IPS-NIHi7 (cell line): ENCODE results near the gene ADARB1.
A peak's percentile ranks its signal among the peaks of the same experiment; 100 is the strongest.

Source experiments
- DNase-seq: peaks from one replicate; pipeline ENCODE4 v3.0.0; 2012; ENCODE audit warnings: mixed read lengths; ENCODE audit errors: extremely low spot score

Gene ADARB1

DNA sequence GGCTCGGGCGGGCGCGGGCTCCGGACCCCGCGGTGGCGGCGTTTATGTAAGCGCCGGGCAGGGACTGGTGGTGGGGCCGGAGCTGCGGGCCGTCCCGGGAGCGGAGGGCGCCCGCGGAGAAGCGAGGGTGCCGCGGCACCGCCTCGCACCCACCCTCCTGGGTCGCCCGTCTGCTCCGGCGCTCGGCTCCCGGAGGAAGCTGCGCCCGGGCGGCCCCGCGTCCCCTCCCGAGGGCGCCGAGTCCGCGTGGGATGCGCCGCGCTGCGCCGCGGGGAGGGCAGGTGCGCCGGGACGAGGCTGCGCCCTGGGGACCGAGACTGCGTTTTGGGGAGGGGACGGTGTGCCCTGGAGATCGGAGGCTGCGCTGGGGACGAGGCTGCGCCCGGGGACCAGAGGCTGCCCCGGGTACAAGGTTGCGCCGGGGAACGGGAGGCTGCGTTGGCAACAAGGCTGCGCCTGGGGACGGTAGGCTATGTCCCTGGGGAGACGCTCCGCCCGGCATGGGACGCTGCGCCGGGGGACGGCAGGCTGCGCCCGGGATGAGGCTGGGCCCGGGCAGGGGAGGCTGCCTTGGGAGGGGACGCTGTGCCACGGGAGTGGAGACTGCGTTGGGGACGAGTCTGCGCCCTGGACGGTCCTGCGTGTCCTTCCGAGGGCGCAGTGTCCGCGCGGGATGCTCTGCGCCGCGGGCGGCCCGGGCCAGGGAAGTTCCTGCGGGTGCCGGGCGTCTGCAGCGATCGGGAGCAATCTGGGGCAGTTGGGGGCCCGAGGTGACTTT lies 627 bp downstream of the ADARB1 start:
- DNase-seq = peak; percentile 55

DNA sequence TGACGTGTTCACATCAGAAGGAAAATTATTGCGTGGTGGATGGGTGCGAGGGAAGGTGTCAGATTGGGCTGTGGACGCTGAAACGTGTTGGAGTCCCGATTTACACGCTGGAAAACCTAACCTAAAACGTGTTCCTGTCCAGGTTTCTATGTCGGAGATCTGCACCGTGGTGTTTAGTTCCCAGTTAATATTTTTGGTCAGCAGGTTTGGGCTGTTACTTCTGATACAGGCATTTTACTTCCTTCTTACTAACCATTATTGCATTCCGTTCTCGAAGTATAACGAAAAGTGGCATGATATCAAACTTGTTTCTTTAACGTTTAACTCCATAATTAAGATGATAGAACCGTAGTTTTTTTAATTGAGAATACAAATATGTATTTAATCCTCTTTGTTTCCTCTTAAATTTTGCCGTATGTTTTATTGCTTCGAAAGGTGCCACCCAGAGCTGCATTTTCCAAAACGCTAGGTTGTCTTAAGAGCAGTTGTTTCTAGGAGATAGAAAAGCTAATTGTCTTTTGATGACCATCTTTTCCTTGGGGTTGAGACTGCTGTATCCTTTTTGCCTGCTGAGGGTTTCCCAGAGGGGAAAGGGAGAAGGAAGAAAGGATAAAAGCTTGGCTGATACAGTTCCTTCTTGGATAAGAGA lies 1.3 kb downstream of the ADARB1 start:
- no peak for DNase-seq

DNA sequence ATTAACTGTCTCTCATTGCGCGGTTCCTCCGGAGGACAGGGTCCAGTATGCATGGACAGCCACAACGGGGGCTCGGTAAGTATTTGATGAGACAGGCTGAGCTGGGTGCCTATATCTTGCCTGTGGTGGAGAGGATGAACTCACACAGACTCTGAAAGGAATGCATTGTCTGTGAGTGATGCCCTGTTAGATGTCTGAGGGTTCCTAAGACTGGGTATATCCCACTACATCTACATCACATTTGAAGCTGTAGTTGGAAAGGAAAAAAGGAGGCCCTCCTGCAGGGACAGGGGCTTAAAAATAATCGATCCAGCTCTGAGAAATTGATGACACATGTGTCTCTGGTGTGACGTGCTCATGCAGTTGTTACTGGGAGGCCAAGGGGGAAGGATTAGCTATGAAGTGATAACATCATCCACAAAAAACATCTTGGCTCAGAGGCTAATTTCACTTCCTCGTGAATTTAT lies 1.9 kb downstream of the ADARB1 start:
- DNase-seq = no peak

DNA sequence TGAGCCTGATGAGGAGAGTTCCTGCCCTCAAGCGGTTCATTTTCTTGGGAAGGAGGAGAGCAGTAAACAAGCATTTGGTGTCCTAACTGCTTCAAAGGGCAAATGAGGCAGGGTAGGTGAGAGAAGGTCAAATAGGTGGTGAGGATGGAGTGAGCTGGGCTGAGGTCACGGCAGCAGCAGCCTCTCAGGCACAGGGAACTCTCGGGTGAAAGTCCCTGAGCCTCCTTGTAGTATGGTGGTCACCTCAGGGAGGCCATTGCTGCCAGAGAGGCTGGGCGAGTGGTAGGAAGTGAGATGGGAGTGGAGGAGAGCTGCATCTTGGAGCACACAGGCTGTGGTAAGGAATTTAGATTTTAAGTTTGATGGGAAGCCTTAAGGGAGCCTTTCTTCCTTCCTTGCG lies 4.0 kb downstream of the ADARB1 start:
- DNase-seq = no peak

DNA sequence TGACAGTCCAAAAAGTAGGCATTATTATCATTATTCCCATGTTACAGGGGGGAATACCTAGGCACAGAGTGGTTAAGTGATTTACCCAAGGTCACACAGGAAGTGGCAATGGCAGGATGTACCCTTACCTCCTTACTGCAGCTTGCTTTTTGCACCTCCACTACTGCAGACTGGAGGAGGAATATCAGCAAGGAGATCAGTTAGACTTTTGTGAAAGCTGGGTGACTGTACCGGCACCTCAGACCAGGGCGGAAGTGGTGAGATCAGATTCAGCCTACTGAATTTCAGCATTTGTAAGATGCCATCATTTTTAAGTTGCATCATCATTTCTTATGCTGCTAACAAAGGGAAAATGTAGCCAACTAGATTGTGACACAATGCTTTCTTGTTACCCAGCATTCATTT lies 4.5 kb downstream of the ADARB1 start:
- DNase-seq = no peak

DNA sequence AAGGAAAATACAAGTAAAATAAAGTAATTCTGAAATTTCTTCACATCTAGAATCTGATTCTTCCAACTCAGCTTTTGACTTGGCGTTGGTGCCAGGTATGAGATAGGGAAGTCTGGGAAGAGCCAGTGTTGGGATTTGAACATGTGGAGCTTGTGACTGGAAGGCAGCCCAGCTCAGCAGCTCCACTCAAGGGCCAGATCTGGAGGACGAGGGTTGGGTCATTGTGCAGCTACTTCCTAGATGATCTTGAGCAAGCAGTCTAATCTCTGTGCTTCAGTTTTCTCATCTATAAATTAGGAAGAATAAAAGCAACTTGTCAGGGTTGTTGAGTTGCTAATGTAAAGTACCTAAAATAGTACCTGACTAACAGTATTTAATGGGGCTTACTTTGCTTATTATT lies 5.0 kb downstream of the ADARB1 start:
- no peak for DNase-seq

DNA sequence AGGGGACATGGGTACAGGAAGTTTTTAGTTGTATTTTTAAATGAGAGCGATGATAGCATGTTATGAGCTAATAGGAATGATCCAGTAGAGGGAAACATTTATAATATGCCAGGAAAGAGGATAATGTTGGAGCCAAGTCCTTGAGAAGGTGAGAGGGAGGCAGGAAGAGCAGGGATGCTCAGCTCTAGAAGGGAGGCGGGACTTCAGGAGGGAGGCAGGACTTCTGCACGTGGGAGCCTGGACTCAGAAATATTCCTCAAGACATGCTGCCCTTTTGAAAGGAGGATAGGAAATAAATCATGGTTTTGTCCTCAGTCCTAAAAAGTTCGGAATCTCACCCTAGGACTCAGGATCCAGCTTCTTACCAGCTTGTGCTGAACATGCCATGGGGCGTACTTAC lies 5.9 kb downstream of the ADARB1 start:
- no peak for DNase-seq

DNA sequence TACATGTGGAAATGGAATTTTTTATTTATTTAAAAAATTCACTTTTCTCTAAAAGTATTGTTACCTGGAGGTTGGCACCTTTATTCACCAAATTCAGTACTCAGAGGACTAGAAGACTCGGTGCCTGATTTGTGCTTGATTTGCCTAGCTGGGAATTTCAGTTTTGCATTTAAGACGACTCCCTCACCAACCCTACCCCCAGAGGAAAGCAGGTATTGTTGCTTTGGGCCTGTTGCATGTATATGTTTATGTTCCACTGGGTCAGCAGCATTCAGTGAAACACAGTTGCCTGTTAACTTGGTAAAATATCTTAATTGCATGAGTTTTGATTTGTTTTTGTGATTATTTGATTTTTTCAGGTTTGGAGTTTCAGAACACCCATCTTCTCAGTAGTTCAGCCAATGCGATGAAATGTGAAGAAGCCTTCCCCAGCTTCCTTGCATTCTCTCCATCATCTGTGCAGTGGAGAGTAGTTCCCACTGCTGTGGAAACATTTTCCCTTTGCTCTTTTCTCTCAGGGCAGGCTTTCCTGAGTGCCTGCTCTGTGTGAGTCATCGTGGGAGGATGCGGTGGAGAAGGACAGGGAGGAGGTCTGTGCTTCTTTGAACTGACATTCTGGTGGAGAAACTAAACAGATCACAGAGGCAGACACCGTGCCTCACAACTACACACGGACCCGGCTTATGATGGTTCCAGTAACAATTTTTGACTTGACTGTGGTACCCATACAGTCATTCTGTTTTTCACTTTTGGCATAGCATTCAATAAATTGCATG lies 6.4 kb downstream of the ADARB1 start:
- no peak for DNase-seq

DNA sequence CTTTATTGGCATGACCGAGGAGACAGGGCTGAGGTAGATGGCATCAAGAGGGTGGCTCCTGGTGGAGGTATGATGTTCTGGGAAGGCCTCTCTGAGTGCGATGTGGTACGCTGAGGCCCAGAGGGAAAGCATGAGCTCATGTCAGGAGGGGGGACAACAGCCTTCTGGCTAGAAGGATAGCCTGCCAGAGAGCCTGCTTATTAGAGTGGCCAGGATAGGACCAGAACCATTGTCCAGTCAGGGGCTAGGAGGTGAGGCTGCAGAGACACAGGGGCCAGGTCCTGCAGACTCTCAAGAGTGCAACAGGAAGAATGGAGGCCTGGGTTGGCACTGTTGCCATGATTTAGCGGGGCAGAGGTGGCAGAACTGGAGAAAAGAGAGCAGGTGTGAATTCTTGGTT lies 7.3 kb downstream of the ADARB1 start:
- DNase-seq = no peak

DNA sequence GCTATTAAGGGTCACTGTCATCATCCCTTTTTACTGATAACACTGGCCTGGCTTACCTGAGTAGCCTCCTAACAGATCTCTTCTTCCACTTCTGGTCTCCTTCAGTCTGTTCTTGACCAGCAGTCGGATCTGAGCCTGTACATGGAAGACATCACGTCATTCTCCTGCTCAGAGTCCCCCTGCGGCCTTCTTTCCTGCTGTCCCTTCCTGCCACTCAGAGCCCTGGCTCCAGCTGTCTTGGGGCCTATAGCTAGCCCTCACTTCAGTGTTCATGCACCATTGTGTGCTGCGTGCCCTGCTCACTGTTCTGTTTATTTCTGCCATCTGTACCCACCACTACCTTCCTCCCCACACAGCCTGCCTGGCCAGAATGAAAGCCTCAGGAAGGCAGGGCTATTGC lies 8.4 kb downstream of the ADARB1 start:
- DNase-seq = no peak

DNA sequence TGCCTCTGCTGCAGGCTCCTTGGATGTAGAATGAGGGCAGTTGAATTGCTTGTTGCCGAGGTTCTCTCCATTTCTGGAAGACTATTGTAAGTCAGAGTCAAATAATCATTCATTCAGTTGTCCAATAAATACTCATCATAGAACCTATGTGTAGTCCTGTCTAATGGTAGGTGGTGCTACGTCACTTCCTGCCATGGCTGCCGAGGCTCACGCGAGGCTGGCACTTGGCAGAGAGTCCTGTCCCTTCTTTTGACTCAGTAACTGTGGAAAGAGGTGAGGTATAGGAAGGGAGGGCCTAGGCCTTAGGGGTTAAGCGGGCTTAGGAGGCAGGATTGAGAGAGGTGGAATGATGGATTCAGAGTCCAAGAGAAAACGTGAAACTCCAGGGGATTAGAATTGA lies 9.7 kb downstream of the ADARB1 start:
- DNase-seq = no peak

DNA sequence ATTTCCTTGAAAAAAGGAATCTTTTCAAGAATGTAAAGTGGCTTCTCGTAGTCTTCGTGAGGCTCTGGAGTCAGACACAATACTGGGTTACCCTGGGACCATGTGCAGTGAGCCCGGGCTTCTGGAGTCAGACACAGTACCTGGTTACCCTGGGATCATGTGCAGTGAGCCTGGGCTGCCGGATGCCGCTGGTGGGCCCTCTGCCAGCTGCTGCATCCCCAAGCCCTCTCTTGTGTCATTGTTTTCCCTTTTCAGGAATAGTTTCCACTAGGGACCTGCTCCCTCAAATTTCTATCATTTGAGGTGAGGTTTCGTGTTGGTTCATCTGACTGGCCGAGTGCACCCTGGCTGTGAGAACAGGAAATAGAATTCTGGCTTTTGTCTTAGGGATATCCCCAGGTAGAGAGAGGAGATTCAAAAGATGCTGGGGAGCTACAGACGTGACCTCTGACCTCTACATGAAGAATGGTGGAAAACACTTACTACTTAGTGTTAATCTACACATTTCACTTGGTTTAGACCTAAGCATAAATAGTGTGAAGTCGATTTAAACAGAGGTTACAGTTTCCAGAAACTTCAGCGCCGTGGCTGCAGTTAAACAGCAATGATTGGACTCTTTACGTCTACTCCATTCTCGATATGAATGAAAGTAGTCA lies 10.6 kb downstream of the ADARB1 start:
- DNase-seq = no peak

DNA sequence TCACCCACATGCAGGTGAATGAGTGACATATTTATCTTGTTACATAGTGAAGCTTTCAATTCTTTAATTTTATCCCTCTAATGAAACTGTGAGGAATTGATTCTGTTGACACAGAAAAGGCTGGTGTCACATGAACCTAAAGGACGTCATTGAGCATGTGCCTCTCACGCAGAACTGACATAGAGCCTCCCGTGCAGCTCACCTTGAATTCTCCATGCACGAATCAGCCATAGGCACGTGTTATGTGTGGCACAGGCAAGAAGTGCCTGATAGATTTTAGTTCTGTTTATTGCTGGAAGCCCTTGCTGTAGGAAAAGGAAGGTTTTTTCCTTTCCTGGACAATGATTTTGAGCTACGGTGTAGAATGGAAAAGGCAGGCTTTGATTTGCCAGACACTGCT lies 11.3 kb downstream of the ADARB1 start:
- DNase-seq = no peak

DNA sequence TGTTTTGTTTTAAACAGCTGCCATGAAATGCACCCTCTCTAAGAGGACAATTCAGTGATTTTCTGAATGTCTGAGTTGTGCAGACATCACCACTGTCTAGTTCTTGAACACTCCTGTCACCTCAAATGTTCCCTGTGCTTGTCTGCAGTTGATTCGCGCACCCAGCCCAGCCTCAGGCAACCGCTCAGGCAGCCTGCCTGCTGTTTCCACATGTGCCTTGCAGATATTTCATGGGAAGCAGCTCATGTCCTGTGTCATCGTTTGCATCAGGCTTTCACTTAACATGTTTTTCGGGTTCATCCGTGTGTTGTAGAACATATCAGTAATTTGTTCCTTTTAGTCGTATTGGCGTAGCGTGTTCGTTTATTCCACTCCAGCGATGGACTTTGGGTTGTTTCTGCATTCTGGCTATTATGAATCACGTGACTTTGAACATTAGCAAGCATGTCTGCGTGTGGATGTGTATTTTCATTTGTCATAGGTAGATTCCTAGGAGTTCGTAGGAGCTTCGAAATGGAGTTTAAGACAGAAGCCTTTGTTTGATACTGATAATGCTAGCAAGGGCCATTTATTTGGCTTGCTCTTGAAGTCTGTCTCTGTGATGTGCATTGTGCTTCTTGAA lies 12.1 kb downstream of the ADARB1 start:
- DNase-seq = no peak

DNA sequence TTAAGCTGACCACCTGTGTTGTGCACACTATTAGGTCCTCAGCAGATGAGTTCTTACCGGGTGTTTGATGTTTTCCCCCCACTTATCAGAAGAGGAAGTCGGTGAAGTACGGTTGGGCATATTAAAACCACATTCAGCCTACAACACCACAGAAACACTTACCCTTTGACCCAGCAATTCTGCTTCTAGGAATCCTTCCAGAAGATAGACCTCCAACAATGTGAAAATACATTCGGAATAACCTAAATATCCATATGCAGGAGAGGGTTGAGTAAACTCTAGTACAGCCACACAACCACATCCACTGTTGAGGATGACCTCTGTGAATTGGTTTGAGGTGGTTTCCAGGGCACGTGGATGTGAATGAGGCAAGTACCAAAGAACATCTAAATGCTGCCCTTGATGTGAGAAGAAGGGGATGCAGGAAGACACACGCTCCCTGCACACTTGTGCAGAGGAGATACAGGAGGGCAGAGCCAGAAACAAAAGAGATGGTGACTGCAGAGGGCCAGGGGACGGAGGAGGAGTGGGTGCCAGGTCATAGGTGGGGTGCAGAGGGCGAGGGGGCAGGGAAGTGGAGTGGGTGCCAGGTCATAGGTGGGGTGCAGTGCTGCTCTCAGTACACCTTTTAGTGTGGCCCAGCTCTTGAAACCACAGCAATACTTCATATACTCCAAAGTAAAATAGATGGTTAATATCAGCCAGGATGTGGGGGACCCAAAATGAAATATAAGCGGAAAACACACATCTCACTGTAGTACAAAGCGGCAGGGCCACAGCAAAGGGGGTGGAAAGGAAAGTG lies 12.8 kb downstream of the ADARB1 start:
- no peak for DNase-seq

DNA sequence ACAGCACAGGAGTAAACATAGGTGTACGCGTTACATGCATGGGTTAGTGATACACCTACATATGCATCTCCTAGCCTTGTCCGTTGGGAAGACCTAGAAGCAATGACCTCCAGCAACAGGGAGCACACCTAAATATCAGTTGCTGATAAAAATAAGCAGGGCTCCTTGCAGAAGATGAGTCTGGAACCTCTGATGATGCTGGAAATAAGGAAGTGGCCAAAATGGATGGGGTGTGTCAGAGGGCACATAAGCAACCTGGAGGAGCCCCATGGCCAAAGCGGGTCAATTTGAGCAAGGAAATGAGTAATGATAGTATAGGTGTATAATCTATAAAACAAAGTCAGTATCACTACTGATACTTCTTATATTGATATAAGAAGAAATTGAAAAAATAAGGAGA lies 13.7 kb downstream of the ADARB1 start:
- DNase-seq = no peak

DNA sequence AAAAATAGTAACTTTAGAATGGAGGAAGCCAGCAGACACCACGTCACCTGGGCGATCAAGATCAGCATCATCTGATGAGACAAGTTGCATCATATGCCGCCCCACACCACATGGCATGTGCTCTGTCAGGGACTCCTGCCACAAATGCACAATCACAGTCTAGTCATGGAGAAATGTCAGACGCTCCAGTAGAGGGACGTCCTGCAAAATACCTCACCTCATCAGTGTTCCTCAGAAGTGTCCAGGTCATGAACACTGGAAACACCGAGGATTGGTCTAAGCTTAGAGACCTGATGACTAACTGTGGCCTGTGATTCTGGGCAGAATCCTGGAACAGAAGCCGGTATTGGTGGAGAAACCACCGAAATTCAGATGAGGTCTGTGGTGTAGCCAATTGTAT lies 14.3 kb downstream of the ADARB1 start:
- no peak for DNase-seq

DNA sequence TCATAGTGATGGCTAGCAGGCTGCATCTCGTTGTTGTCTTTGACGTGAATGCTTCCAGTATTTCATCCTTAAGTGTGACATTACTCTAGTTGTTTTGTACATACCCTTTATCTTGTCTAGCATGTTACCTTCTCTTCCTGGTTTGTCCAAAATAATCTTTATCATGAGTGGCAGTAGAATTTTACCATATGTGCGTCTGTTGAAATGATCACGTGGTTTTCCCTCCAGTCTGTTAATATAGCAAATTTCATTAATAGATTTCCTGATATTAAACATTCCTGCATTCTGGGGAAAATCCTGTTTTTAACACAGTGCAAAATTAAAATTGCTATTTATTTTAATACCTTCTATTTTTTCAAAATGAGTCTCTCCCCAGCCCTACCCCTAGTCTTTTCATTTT lies 15.6 kb downstream of the ADARB1 start:
- no peak for DNase-seq

DNA sequence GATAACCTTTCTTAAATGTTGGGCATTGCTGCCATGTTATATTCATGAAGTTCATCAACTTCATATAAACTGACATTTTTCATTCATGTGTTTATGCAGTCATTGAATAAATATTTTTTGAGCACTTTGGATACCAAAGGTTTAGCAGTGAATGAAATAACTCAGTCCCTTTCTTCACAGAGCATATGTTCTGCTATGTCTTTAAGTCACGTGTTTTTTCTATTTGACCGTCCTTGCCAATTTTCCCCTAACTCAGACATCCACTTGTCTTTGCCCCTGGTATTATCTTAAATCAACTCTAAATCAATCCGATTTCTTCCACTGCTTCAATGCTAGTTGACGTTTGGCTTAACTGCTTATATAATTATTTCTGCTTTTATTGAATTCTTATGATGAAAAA lies 16.6 kb downstream of the ADARB1 start:
- no peak for DNase-seq

DNA sequence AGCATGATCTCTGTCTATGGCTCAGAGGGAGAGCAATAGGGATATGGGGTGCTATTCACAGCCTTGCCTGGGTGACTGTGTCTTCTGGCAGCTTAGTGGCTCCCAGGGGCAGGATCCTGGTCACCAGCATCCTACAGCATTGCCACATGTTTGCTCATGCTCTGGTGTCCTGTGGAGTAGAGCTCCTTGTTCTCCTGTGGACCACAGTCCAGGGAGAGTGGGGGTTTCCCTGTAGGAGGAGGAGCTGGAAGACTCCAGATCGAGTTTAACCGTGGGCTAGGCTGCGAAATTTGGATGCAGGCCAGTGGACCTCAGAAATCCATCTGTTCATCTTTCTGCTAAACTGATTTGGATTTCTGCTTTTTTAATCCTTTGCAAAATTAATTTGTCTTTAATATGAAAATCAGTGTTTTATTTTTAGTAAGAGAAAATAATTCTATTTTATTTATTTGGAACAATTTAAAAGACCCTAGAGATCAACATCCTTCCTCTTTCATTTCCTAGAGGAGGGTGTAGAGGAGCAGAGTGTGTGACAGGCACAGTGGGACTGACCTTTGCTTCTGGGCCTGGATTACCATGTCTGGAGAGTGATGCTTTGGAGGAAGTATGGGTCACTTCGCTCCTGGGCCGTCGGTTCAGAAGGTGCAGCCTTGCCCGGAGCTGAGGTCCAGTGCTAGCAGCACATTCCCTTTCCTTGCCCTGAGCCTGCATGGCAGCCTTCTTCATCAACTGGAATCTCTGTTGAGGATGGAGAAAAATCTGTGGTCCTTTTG lies 17.4 kb downstream of the ADARB1 start:
- DNase-seq = no peak
